Activated CD8-positive, alpha-beta T cell treated with anti-CD3 and anti-CD28 coated beads, Interleukin-2, amount 10 ng/mL, durations not matched to agents 7 days and 5 days (primary cell): Measurements from ENCODE around the gene CEP57L1. TPM values are rescaled to one million over a fixed set of nuclear protein-coding genes. Genes with fewer than 3 reads are reported as not detected.

Experiments used
- ATAC-seq: fragments of 150-1000 bp; cut with Tn5 transposase; one replicate; pipeline ENCODE4 v1.10.0; 2021; ENCODE audit warnings: moderate library complexity
- CTCF ChIA-PET: fragments of 350-600 bp; sonication (Branson Sonifier 250); formaldehyde crosslinking; loops from one replicate; lab custom pipeline; 2021; ENCODE audit warnings: antibody characterized with exemption; lab: Charles Lee
- POLR2A ChIA-PET: fragments of 350-600 bp; sonication (Branson Sonifier 250); formaldehyde crosslinking; loops from one replicate; lab custom pipeline; 2021; ENCODE audit warnings: antibody characterized with exemption; lab: Charles Lee
- DNase-seq: peaks from one replicate; pipeline ENCODE4 v3.0.0-alpha.2; 2020
- H3K27ac Mint-ChIP-seq: one replicate; pipeline ENCODE4 v1.8.0; 2021; ENCODE audit warnings: mild to moderate bottlenecking, mixed read lengths
- H3K27me3 Mint-ChIP-seq: one replicate; pipeline ENCODE4 v1.8.0; 2021; ENCODE audit warnings: low read depth, mixed read lengths
- H3K36me3 Mint-ChIP-seq: one replicate; pipeline ENCODE4 v1.8.0; 2021; ENCODE audit warnings: low read depth, mixed read lengths
- H3K4me1 Mint-ChIP-seq: one replicate; pipeline ENCODE4 v1.8.0; 2021; ENCODE audit warnings: low read depth, mixed read lengths
- H3K4me3 Mint-ChIP-seq: one replicate; pipeline ENCODE4 v1.8.0; 2021; ENCODE audit warnings: mild to moderate bottlenecking, mixed read lengths
- H3K9me3 Mint-ChIP-seq: one replicate; pipeline ENCODE4 v1.8.0; 2022; ENCODE audit warnings: mixed read lengths; ENCODE audit not compliant: insufficient read depth
- total RNA-seq, 2 experiments: library from RNA; stranded (reverse); gene quantifications; one replicate each; pipeline ENCODE4 v1.2.3, GENCODE V29; 2021

CEP57L1 gene
- total RNA-seq, 2 experiments from 2014 or later, result 25.2 to 25.3 TPM

DNA sequence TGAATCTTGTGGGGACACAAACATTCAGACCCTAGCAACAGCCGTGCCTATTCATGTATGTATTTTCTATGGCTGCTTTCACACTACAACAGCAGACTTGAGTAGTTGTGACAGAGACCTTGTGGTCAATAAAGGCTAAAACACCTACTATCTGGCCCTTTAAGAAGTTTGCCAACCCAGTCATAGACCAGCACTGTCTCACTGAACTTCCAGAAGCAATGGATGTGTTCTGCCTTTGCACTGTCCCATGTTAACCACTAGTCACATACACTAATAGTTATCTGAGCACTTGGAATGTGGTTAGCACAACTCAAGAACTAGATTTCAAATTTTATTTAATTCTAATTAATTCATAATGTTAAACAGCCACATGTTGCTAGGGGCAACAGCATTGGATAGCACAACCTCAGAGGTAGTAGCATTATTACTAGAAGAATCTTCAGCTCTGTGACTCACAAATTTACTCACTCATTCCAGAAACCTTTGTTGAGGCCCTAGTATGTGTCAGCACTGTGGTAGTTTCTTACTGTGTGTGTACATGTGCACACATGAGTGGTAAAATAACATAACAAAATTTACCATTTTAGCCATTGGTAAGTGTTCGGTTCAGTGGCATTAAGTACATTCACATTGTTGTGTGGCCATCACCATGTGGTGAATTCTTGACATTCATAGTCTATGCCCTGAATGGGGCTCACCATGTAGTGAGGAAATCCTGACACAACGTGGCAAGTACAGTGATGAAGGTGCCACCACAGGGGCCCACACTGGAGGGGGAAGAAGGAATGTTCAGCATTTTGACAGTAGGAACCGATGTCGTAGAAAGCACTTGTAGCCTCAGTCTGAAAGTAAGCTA is 107.3 kb downstream of the CEP57L1 start:
- Mint-ChIP-seq H3K4me1 (no peaks in the 10 kb centered on the region), H3K9me3 (no peaks in the 10 kb centered on the region), H3K27me3 (peaks cover 5% of the 10 kb centered on the region), H3K36me3 (no peaks in the 10 kb centered on the region), H3K4me3 (no peak overlapping the region), H3K27ac (no peak overlapping the region)
- ATAC-seq (no peak), DNase-seq (no peak)
- ChIA-PET POLR2A (no interaction called here), CTCF (interaction anchor here (2.1 kb wide), 1 partner anchor 14 kb away, joined by 8 read pairs; no protein-coding TSS in a partner anchor)

GRCh38 chr6:109204511-109204910 is 109.2 kb downstream of the CEP57L1 start:
- Mint-ChIP-seq H3K9me3 (no peaks in the 10 kb centered on the region), H3K27ac (no peak overlapping the region), H3K4me3 (no peak overlapping the region), H3K27me3 (peaks cover 13% of the 10 kb centered on the region), H3K36me3 (no peaks in the 10 kb centered on the region), H3K4me1 (no peaks in the 10 kb centered on the region)
- ATAC-seq (no peak), DNase-seq (no peak)
- ChIA-PET POLR2A (no interaction called here), CTCF (interaction anchor here (2.1 kb wide), 1 partner anchor 16 kb away, joined by 8 read pairs; no protein-coding TSS in a partner anchor)

DNA sequence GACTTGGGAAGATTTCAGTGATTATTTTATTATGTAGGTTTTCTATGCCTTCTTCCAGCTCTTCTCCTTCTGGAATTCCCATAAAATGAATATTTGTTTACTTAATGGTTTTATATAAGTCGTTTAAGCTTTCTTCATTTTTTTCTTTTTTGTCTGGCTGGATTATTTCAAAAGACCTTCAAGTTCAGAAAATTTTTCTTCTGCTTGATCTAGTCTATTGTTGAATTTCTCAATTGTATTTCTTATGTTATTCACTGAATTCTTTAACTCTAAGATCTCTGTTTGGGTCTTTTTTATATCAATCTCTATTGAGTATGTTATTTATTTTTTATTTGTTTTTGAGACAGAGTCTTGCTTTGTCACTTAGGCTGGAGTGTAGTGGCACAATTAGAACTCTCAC is 117.4 kb downstream of the CEP57L1 start:
- peaks cover 6% of the 10 kb centered on the region for H3K36me3 Mint-ChIP-seq
- H3K27ac Mint-ChIP-seq, result no peak overlapping the region
- ATAC-seq, result no peak
- H3K4me1 Mint-ChIP-seq, result no peaks in the 10 kb centered on the region
- ChIA-PET POLR2A (no interaction called here), CTCF (no interaction called here)
- no peak for DNase-seq
- H3K27me3 Mint-ChIP-seq, result peaks cover 26% of the 10 kb centered on the region
- H3K4me3 Mint-ChIP-seq, result no peak overlapping the region
- H3K9me3 Mint-ChIP-seq, result peaks cover 18% of the 10 kb centered on the region

Other genes with a start within 250 kb of the CEP57L1 start
- 10 to 100 TPM; 10.3 to 10.9 TPM for gene ARMC2, start 247.1 kb upstream of the CEP57L1 start, total RNA-seq
- 10 to 100 TPM; 23.1 to 24.5 TPM for gene SESN1, start 661 bp upstream of the CEP57L1 start, total RNA-seq